ENCODE results near the gene SEMA3A. TPM values are rescaled to one million over a fixed set of nuclear protein-coding genes. Genes with fewer than 3 reads are reported as not detected.

The SEMA3A gene
- total RNA-seq, 2 experiments from 2014 or later: 0.50 to 0.60 TPM

- Mint-ChIP-seq H3K9me3 (no peaks in the 10 kb centered on the region), H3K27me3 (no peaks in the 10 kb centered on the region), H3K4me1 (ENCODE audit: low read depth) (no peaks in the 10 kb centered on the region), H3K27ac (no peak overlapping the region), H3K36me3 (ENCODE audit: low read depth) (no peaks in the 10 kb centered on the region), H3K4me3 (no peak overlapping the region)
- ChIA-PET CTCF (no interaction called here), POLR2A (no interaction called here)
- Histone ChIP-seq H3K27ac (ENCODE audit: low read depth in 1 of 2, low read length in 2 of 2) (no peak overlapping the region), H3K4me3 (ENCODE audit: low read length) (no peak overlapping the region), H3K27me3 (ENCODE audit: control insufficient read depth in 1 of 2, insufficient read depth in 2 of 2, low read length in 2 of 2) (no peaks in the 10 kb centered on the region), H3K36me3 (ENCODE audit: insufficient read depth, low read length) (no peaks in the 10 kb centered on the region), H3K9me3 (ENCODE audit: control insufficient read depth in 1 of 2, insufficient read depth in 1 of 2, low read length in 2 of 2) (peaks cover 0 to 4% of the 10 kb centered on the region in 2 experiments), H3K4me1 (ENCODE audit: insufficient read depth, low read length) (no peaks in the 10 kb centered on the region)
- TF ChIP-seq CTCF (IDR thresholded peaks at IDR 0.05): no peak
- DNase-seq (no peak), ATAC-seq (ENCODE audit: poor library complexity) (no peak)
- intact Hi-C loops (cut with DNase I, micrococcal nuclease): no loop called here
These were observed 13.0 kb downstream of the SEMA3A start for GRCh38 chr7:84181628-84182027.

- DNase-seq (no peak), ATAC-seq (ENCODE audit: poor library complexity) (no peak)
- intact Hi-C loops (cut with DNase I, micrococcal nuclease): no loop called here
- Histone ChIP-seq H3K27me3 (ENCODE audit: control insufficient read depth in 1 of 2, insufficient read depth in 2 of 2, low read length in 2 of 2) (no peaks in the 10 kb centered on the region), H3K9me3 (ENCODE audit: control insufficient read depth in 1 of 2, insufficient read depth in 1 of 2, low read length in 2 of 2) (peaks cover 0 to 13% of the 10 kb centered on the region in 2 experiments), H3K4me1 (ENCODE audit: insufficient read depth, low read length) (no peaks in the 10 kb centered on the region), H3K4me3 (ENCODE audit: low read length) (no peak overlapping the region), H3K36me3 (ENCODE audit: insufficient read depth, low read length) (no peaks in the 10 kb centered on the region), H3K27ac (ENCODE audit: low read depth in 1 of 2, low read length in 2 of 2) (no peak overlapping the region)
- no peak for TF ChIP-seq CTCF (IDR thresholded peaks at IDR 0.05)
- ChIA-PET POLR2A (no interaction called here), CTCF (no interaction called here)
- Mint-ChIP-seq H3K4me1 (ENCODE audit: low read depth) (no peaks in the 10 kb centered on the region), H3K9me3 (peaks cover 3% of the 10 kb centered on the region), H3K4me3 (no peak overlapping the region), H3K27me3 (no peaks in the 10 kb centered on the region), H3K27ac (no peak overlapping the region), H3K36me3 (ENCODE audit: low read depth) (no peaks in the 10 kb centered on the region)
These were observed 16.7 kb downstream of the SEMA3A start for GRCh38 chr7:84177758-84178412.

DNA sequence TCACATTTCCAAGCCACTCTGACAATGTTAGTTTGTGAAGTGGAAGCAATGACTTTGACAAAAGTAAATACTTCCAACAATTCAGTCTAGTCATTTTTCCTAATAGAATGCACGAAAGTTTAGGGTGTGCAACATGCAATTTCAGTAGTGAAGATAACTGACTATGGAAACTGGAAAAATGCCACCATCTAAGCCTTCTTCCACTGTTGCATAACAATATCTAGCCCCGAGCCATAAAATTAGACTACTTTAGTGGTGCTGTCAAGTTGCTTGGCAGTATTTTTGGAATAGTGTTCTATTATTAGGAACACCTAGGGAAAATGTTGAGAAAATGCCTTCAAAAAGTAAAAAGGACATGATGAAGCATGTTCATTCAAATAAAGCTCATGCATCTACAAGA lies 17.9 kb downstream of the SEMA3A start:
- TF ChIP-seq CTCF (IDR thresholded peaks at IDR 0.05): no peak
- Mint-ChIP-seq H3K27me3 (no peaks in the 10 kb centered on the region), H3K36me3 (ENCODE audit: low read depth) (no peaks in the 10 kb centered on the region), H3K4me1 (ENCODE audit: low read depth) (no peaks in the 10 kb centered on the region), H3K9me3 (peaks cover 3% of the 10 kb centered on the region), H3K4me3 (no peak overlapping the region), H3K27ac (no peak overlapping the region)
- H3K9me3 ChIP-seq (ENCODE audit: control insufficient read depth in 1 of 2, insufficient read depth in 1 of 2, low read length in 2 of 2): peaks cover 0 to 13% of the 10 kb centered on the region in 2 experiments
- no peaks in the 10 kb centered on the region for H3K4me1 ChIP-seq (ENCODE audit: insufficient read depth, low read length)
- CTCF ChIA-PET: no interaction called here
- POLR2A ChIA-PET: no interaction called here
- H3K27me3 ChIP-seq (ENCODE audit: control insufficient read depth in 1 of 2, insufficient read depth in 2 of 2, low read length in 2 of 2): no peaks in the 10 kb centered on the region
- DNase-seq (no peak), ATAC-seq (ENCODE audit: poor library complexity) (no peak)
- no peak overlapping the region for H3K4me3 ChIP-seq (ENCODE audit: low read length)
- no peaks in the 10 kb centered on the region for H3K36me3 ChIP-seq (ENCODE audit: insufficient read depth, low read length)
- H3K27ac ChIP-seq (ENCODE audit: low read depth in 1 of 2, low read length in 2 of 2): no peak overlapping the region
- intact Hi-C loops (cut with DNase I, micrococcal nuclease): no loop called here

All from CD4-positive, alpha-beta T cell (primary cell).